ENCODE data around the gene TLE7. TPM values are rescaled to one million over a fixed set of nuclear protein-coding genes. Genes with fewer than 3 reads are reported as not detected.
A peak's percentile ranks its signal among the peaks of the same experiment; 100 is the strongest.

Gene TLE7
- total RNA-seq, 4 donors from 2014 or later, result not detected

- Histone ChIP-seq H3K4me3 (peak within 1 kb of the TSS; percentile 95 to 97), H3K27me3 (no peaks in the 10 kb centered on the region), H3K36me3 (no peaks in the 10 kb centered on the region), H3K4me1 (peaks cover 0 to 10% of the 10 kb centered on the region in 2 donors), H3K9me3 (no peaks in the 10 kb centered on the region), H3K27ac (peak within 1 kb of the TSS; percentile 77 to 86)
- TF ChIP-seq CTCF (IDR thresholded peaks at IDR 0.05), result peak in 1 of 4 experiments; percentile 30
- TF ChIP-seq POLR2A (IDR thresholded peaks at IDR 0.05), result peak; percentile 47 to 75
- intact Hi-C loops (cut with DNase I; ENCODE audit: low total_unique reads), result no loop called here
- DNase-seq, result peak; percentile 80 to 87
Observed at GRCh38 chr16:71461686-71462648, 20.1 kb upstream of the TLE7 start, which contains the start of gene ZNF23. Gene ZNF23, minus strand, starts transcription at chr16:71462247. Its CDS starts 5,451 bp downstream, at chr16:71456796.

GRCh38 chr16:71460941-71461340 lies 19.1 kb upstream of the TLE7 start:
- intact Hi-C loops (cut with DNase I; ENCODE audit: low total_unique reads), result no loop called here
- Histone ChIP-seq H3K4me1 (peaks cover 0 to 10% of the 10 kb centered on the region in 2 donors), H3K4me3 (peak overlapping the region in 1 of 2 donors; percentile 97), H3K9me3 (peaks cover 0 to 5% of the 10 kb centered on the region in 2 donors), H3K27ac (no peak overlapping the region), H3K36me3 (no peaks in the 10 kb centered on the region), H3K27me3 (no peaks in the 10 kb centered on the region)
- no peak for DNase-seq
- TF ChIP-seq CTCF (IDR thresholded peaks at IDR 0.05) (no peak), POLR2A (IDR thresholded peaks at IDR 0.05) (no peak)

GRCh38 chr16:71460236-71460635 lies 18.4 kb upstream of the TLE7 start:
- Histone ChIP-seq H3K36me3 (no peaks in the 10 kb centered on the region), H3K4me1 (peaks cover 0 to 10% of the 10 kb centered on the region in 2 donors), H3K27ac (no peak overlapping the region), H3K27me3 (no peaks in the 10 kb centered on the region), H3K9me3 (peaks cover 0 to 5% of the 10 kb centered on the region in 2 donors), H3K4me3 (no peak overlapping the region)
- intact Hi-C loops (cut with DNase I; ENCODE audit: low total_unique reads), result no loop called here
- no peak for DNase-seq
- TF ChIP-seq POLR2A (IDR thresholded peaks at IDR 0.05) (no peak), CTCF (IDR thresholded peaks at IDR 0.05) (no peak)

GRCh38 chr16:71459510-71459909 lies 17.7 kb upstream of the TLE7 start:
- Histone ChIP-seq H3K27me3 (no peaks in the 10 kb centered on the region), H3K9me3 (peaks cover 0 to 6% of the 10 kb centered on the region in 2 donors), H3K36me3 (no peaks in the 10 kb centered on the region), H3K4me3 (no peak overlapping the region), H3K27ac (no peak overlapping the region), H3K4me1 (peaks cover 0 to 10% of the 10 kb centered on the region in 2 donors)
- TF ChIP-seq CTCF (IDR thresholded peaks at IDR 0.05) (no peak), POLR2A (IDR thresholded peaks at IDR 0.05) (no peak)
- intact Hi-C loops (cut with DNase I; ENCODE audit: low total_unique reads), result no loop called here
- DNase-seq, result no peak

GRCh38 chr16:71456801-71457200 lies 14.9 kb upstream of the TLE7 start:
- Histone ChIP-seq H3K4me3 (no peak overlapping the region), H3K9me3 (peaks cover 0 to 27% of the 10 kb centered on the region in 2 donors), H3K4me1 (peaks cover 0 to 10% of the 10 kb centered on the region in 2 donors), H3K27ac (no peak overlapping the region), H3K27me3 (no peaks in the 10 kb centered on the region), H3K36me3 (no peaks in the 10 kb centered on the region)
- no peak for DNase-seq
- intact Hi-C loops (cut with DNase I; ENCODE audit: low total_unique reads), result no loop called here
- no peak for TF ChIP-seq CTCF (IDR thresholded peaks at IDR 0.05)
- TF ChIP-seq POLR2A (IDR thresholded peaks at IDR 0.05), result no peak

Data from uterus (tissue), 4 donors.